ENCODE results near the gene C19orf53. TPM values are rescaled to one million over a fixed set of nuclear protein-coding genes. Genes with fewer than 3 reads are reported as not detected.

Gene C19orf53
- total and polyA plus RNA-seq, 2 experiments from 2014 or later: 104 to 401 TPM

- H3K27ac Mint-ChIP-seq: no peak overlapping the region
- Histone ChIP-seq H3K27ac (ENCODE audit: low read depth) (no peak overlapping the region), H3K9me2 (ENCODE audit: insufficient read depth) (no peaks in the 10 kb centered on the region), H3K4me3 (peak overlapping the region; percentile 21; the same call in 1 of the 2 replicates), H3F3A (replicated peaks; ENCODE audit: low read depth) (0 out of 2 replicates have a peak, but pooled peaks cover 11% of the 10 kb centered on the region), H3K4me1 (ENCODE audit: insufficient read depth) (peaks cover 14% of the 10 kb centered on the region; the same call in 1 of the 2 replicates), H3K4me2 (no peak overlapping the region), H4K20me1 (replicated peaks; ENCODE audit: insufficient read depth) (no peaks in the 10 kb centered on the region), H3K27me3 (ENCODE audit: insufficient read depth) (no peaks in the 10 kb centered on the region), H3K36me3 (ENCODE audit: insufficient read depth) (no peaks in the 10 kb centered on the region; the same call in 1 of the 2 replicates), H3K79me2 (replicated peaks; ENCODE audit: insufficient read depth) (peaks cover 7% of the 10 kb centered on the region; the same call in 1 of the 2 replicates), H2AFZ (0 out of 2 replicates have a peak overlapping the region, but pooled peaks have one; percentile 57)
- DNase-seq (ENCODE audit: low spot score) (no peak), ATAC-seq (no peak)
- TF ChIP-seq ETS1 (IDR thresholded peaks at IDR 0.05) (no peak), NANOG (IDR thresholded peaks at IDR 0.05; ENCODE audit: borderline replicate concordance) (no peak), POLR2AphosphoS5 (IDR thresholded peaks at IDR 0.05; ENCODE audit: low read depth) (no peak), ZNF331 (CRISPR knock-in tag; IDR thresholded peaks at IDR 0.05; ENCODE audit: low read depth) (no peak), ZNF114 (CRISPR knock-in tag; IDR thresholded peaks at IDR 0.05) (no peak), REST (IDR thresholded peaks at IDR 0.05; ENCODE audit: unreplicated experiment) (no peak), JUNB (IDR thresholded peaks at IDR 0.05; ENCODE audit: unreplicated experiment) (no peak), CTCF (conservative IDR thresholded peaks at IDR 0.05; ENCODE audit: low read depth in 2 of 2) (no peak), STAT1 (IDR thresholded peaks at IDR 0.05; ENCODE audit: unreplicated experiment) (no peak), EZH2 (IDR thresholded peaks at IDR 0.05; ENCODE audit: low read depth, unreplicated experiment) (no peak), CREB1 (CRISPR knock-in tag; IDR thresholded peaks at IDR 0.05; ENCODE audit: low read depth) (no peak), EZH2phosphoT487 (IDR thresholded peaks at IDR 0.05; ENCODE audit: unreplicated experiment) (no peak)
- TF ChIP-seq, protein P1, sequence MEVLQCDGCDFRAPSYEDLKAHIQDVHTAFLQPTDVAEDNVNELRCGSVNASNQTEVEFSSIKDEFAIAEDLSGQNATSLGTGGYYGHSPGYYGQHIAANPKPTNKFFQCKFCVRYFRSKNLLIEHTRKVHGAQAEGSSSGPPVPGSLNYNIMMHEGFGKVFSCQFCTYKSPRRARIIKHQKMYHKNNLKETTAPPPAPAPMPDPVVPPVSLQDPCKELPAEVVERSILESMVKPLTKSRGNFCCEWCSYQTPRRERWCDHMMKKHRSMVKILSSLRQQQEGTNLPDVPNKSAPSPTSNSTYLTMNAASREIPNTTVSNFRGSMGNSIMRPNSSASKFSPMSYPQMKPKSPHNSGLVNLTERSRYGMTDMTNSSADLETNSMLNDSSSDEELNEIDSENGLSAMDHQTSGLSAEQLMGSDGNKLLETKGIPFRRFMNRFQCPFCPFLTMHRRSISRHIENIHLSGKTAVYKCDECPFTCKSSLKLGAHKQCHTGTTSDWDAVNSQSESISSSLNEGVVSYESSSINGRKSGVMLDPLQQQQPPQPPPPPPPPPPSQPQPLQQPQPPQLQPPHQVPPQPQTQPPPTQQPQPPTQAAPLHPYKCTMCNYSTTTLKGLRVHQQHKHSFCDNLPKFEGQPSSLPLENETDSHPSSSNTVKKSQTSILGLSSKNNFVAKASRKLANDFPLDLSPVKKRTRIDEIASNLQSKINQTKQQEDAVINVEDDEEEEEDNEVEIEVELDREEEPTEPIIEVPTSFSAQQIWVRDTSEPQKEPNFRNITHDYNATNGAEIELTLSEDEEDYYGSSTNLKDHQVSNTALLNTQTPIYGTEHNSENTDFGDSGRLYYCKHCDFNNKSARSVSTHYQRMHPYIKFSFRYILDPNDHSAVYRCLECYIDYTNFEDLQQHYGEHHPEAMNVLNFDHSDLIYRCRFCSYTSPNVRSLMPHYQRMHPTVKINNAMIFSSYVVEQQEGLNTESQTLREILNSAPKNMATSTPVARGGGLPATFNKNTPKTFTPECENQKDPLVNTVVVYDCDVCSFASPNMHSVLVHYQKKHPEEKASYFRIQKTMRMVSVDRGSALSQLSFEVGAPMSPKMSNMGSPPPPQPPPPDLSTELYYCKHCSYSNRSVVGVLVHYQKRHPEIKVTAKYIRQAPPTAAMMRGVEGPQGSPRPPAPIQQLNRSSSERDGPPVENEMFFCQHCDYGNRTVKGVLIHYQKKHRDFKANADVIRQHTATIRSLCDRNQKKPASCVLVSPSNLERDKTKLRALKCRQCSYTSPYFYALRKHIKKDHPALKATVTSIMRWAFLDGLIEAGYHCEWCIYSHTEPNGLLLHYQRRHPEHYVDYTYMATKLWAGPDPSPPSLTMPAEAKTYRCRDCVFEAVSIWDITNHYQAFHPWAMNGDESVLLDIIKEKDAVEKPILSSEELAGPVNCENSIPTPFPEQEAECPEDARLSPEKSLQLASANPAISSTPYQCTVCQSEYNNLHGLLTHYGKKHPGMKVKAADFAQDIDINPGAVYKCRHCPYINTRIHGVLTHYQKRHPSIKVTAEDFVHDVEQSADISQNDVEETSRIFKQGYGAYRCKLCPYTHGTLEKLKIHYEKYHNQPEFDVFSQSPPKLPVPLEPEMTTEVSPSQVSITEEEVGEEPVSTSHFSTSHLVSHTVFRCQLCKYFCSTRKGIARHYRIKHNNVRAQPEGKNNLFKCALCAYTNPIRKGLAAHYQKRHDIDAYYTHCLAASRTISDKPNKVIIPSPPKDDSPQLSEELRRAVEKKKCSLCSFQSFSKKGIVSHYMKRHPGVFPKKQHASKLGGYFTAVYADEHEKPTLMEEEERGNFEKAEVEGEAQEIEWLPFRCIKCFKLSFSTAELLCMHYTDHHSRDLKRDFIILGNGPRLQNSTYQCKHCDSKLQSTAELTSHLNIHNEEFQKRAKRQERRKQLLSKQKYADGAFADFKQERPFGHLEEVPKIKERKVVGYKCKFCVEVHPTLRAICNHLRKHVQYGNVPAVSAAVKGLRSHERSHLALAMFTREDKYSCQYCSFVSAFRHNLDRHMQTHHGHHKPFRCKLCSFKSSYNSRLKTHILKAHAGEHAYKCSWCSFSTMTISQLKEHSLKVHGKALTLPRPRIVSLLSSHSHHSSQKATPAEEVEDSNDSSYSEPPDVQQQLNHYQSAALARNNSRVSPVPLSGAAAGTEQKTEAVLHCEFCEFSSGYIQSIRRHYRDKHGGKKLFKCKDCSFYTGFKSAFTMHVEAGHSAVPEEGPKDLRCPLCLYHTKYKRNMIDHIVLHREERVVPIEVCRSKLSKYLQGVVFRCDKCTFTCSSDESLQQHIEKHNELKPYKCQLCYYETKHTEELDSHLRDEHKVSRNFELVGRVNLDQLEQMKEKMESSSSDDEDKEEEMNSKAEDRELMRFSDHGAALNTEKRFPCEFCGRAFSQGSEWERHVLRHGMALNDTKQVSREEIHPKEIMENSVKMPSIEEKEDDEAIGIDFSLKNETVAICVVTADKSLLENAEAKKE (CRISPR knock-in tag; IDR thresholded peaks at IDR 0.05): no peak
- H3K4me3 Mint-ChIP-seq: peak overlapping the region; percentile 98
- peaks cover 6% of the 10 kb centered on the region for H3K27me3 Mint-ChIP-seq (ENCODE audit: insufficient read depth, low read depth, poor library complexity)
- H3K4me1 Mint-ChIP-seq: peaks cover 10% of the 10 kb centered on the region
- peaks cover 8% of the 10 kb centered on the region; the same call in 2 of the 3 replicates for H3K9me3 Mint-ChIP-seq
- H3K36me3 Mint-ChIP-seq (ENCODE audit: low read depth): no peaks in the 10 kb centered on the region; the same call in 2 of the 3 replicates
These were observed 27.2 kb upstream of the C19orf53 start for GRCh38 chr19:13747098-13747453.

Measured in GM23338 (cell line).